Transverse colon (tissue), 4 donors: Measurements from ENCODE around the gene DZANK1. TPM values are rescaled to one million over a fixed set of nuclear protein-coding genes. Genes with fewer than 3 reads are reported as not detected.

Experiments
- DNase-seq: peaks from one replicate; pipeline ENCODE4 v3.0.0-alpha.2; 2019
- H3K27ac ChIP-seq, 4 donors: fragments of 200-600 bp; sonication (generic); 2 replicates each; pipeline ENCODE4 v1.5.1; 2016 to 2018; ENCODE audit warnings: inconsistent platforms in 4 of 4
- H3K27me3 ChIP-seq: fragments of 200-600 bp; sonication (generic); 2 replicates; pipeline ENCODE4 v1.5.1; 2017; ENCODE audit warnings: inconsistent platforms
- H3K36me3 ChIP-seq, 4 donors: fragments of 200-600 bp; sonication (generic); 2 replicates each; pipeline ENCODE4 v1.5.1; 2017 to 2019; ENCODE audit warnings: inconsistent platforms in 4 of 4
- H3K4me1 ChIP-seq, 4 donors: fragments of 200-600 bp; sonication (generic); 2 replicates each; pipeline ENCODE4 v1.5.1; 2017 to 2020; ENCODE audit warnings: inconsistent platforms in 4 of 4
- H3K4me3 ChIP-seq, 4 donors: fragments of 200-600 bp; sonication (generic); 1 replicate in 1 of 4; 2 replicates in 3 of 4; pipeline versions ENCODE4 v1.5.1 to v1.6.1; 2017 to 2019; ENCODE audit warnings: inconsistent platforms in 4 of 4
- H3K9me3 ChIP-seq, 2 donors: fragments of 200-600 bp; sonication (generic); 2 replicates each; pipeline ENCODE4 v1.5.1; 2017 to 2019; ENCODE audit warnings: inconsistent platforms in 2 of 2
- EP300 ChIP-seq: sonication (generic); formaldehyde crosslinking; IDR thresholded peaks from one replicate; pipeline ENCODE4 v1.6.1; 2017; ENCODE audit warnings: antibody characterized with exemption, low read depth
- POLR2A ChIP-seq: fragments of 450-650 bp; IDR thresholded peaks from one replicate; pipeline ENCODE4 v1.6.1; 2016; ENCODE audit warnings: antibody characterized with exemption, mild to moderate bottlenecking, moderate library complexity
- POLR2AphosphoS5 ChIP-seq, 3 donors: sonication (generic); formaldehyde crosslinking; IDR thresholded peaks; one replicate each; pipeline ENCODE4 v1.6.1; 2016; ENCODE audit warnings: antibody characterized with exemption in 3 of 3
- WGBS, 2 donors: methylation state at CpG; one replicate each; pipeline ENCODE4 v1.1.5; 2018; ENCODE audit warnings: low coverage in 1 of 2; 5-methylcytosine and 5-hydroxymethylcytosine counted together
- in situ Hi-C, 4 donors: fragments of 200-750 bp; cut with MboI; loops; one replicate each; pipeline versions ENCODE4 v1.15.0 to v1.15.1; 2017; ENCODE audit warnings: low sequenced_read_pairs in 3 of 4, low pct_ligation_motif_present in 1 of 4, low pct_unique_long_range_greater_than_20kb in 1 of 4
- intact Hi-C: fragments of 100-400 bp; cut with DNase I; formaldehyde crosslinking; loops from one replicate; pipeline ENCODE4 v1.15.1; 2023; ENCODE audit warnings: low total_unique reads
- total RNA-seq, 4 donors: library from RNA; depleted of rRNA; stranded (reverse); fragments of >200 nt; gene quantifications; one replicate each; pipeline ENCODE4 v1.1.0, GENCODE V29; 2016
- TF ChIP-seq, protein P1 (sequence below), 5 experiments: fragments of 200-600 bp in 3 of 5; fragments of 450-650 bp in 2 of 5; sonication (generic) in 3 of 5; IDR thresholded peaks; 1 replicate in 2 of 5; 2 replicates in 3 of 5; pipeline ENCODE4 v1.5.1; 2016 to 2017; ENCODE audit warnings: antibody characterized with exemption in 5 of 5, inconsistent platforms in 3 of 5, mild to moderate bottlenecking in 2 of 5, moderate library complexity in 1 of 5

Gene DZANK1
- total RNA-seq, 4 donors from 2014 or later, result 1.2 to 3.8 (median 1.8) TPM

DNA sequence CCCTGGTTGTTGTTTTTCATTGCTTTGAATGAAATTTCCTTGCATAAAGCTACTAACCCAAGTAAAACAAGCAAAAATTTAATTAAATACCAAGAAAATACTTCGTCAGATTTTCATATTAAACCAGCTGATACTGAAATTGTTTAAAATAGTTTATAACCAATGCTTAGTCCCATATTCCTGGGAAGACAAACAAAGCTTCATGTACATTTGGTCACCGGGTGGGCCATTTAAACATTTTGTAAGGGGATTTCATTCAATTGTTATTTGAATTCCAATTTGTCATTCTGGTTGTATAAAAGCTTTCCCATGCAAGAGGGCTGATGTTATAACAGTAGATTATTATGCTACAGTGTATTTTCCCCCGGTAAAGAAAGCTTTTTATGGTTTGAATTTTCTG, 30.8 kb upstream of the DZANK1 start:
- Histone ChIP-seq H3K36me3 (no peaks in the 10 kb centered on the region), H3K27ac (peak overlapping the region; percentile 64 to 78 (median 76)), H3K27me3 (no peaks in the 10 kb centered on the region), H3K9me3 (no peaks in the 10 kb centered on the region), H3K4me1 (peaks cover 8 to 16% (median 8%) of the 10 kb centered on the region in 4 donors), H3K4me3 (no peak overlapping the region)
- TF ChIP-seq POLR2AphosphoS5 (IDR thresholded peaks at IDR 0.05), result no peak
- TF ChIP-seq, protein P1, sequence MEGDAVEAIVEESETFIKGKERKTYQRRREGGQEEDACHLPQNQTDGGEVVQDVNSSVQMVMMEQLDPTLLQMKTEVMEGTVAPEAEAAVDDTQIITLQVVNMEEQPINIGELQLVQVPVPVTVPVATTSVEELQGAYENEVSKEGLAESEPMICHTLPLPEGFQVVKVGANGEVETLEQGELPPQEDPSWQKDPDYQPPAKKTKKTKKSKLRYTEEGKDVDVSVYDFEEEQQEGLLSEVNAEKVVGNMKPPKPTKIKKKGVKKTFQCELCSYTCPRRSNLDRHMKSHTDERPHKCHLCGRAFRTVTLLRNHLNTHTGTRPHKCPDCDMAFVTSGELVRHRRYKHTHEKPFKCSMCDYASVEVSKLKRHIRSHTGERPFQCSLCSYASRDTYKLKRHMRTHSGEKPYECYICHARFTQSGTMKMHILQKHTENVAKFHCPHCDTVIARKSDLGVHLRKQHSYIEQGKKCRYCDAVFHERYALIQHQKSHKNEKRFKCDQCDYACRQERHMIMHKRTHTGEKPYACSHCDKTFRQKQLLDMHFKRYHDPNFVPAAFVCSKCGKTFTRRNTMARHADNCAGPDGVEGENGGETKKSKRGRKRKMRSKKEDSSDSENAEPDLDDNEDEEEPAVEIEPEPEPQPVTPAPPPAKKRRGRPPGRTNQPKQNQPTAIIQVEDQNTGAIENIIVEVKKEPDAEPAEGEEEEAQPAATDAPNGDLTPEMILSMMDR (IDR thresholded peaks at IDR 0.05), result no peak
- no peak for TF ChIP-seq EP300
- TF ChIP-seq POLR2A, result no peak
- no peak for DNase-seq
- WGBS, 2 donors, result 96% methylated on average over 3 of the region's 3 CpGs
- intact Hi-C loops (no loop called here), in situ Hi-C loops (no loop called here)

DNA sequence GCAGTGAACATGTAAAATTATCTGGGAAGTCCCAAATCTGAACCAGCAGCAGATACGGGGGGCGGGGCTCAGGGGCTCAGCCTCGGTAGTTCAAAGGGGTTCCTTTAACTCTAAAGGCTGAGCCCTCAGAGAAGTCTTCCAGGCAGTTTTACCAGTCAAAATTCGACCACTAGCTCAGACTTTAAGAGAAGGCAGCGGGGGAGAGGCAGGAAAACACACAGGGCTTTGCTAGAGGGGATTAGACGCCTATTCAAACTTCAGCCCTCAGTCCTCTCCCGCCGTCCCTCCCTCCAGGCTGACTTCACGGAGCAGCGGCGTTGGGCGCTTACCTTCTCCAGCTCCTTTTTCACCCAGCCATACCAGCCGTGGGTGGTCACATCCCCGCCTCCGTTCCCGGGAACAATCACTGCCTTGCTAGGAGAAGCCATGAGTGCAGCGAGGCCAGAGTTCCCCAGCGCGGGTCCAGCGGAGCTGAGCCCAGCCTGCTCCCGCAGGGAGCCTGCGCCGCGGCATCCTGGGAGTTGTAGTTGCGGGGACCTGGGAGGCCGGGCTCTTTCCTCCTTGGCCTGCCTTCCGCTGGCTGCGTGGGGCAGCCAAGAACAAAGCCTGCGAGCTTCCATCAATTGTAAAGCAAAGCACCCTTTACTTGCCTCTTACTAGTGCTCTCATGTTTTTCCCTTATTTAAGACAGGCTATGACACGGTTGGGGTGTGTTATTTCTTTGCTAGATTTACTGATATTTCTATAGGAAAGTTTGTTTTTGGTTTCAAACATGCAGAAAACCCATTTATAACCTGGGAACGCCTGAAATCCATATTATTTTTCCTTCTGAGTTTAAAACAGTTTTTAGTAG, 30.1 kb upstream of the DZANK1 start, which contains the start of gene RBBP9:
Gene RBBP9, minus strand, starts transcription at position 486 of the 853 bp plus-strand sequence. Its CDS starts 58 bp downstream, at position 428.
- Histone ChIP-seq H3K27me3 (no peaks in the 10 kb centered on the region), H3K4me1 (peaks cover 8 to 16% (median 8%) of the 10 kb centered on the region in 4 donors), H3K9me3 (no peaks in the 10 kb centered on the region), H3K36me3 (no peaks in the 10 kb centered on the region), H3K27ac (peak within 1 kb of the TSS; percentile 64 to 78 (median 76)), H3K4me3 (peak within 1 kb of the TSS; percentile 50 to 91 (median 63))
- peak; percentile 89 for DNase-seq
- 4 to 23% methylated on average over 4 to 21 of the region's 31 CpGs for WGBS, 2 donors
- TF ChIP-seq POLR2AphosphoS5 (IDR thresholded peaks at IDR 0.05) (peak; percentile 30 to 64 (median 36)), POLR2A (no peak), EP300 (no peak)
- TF ChIP-seq, protein P1 (IDR thresholded peaks at IDR 0.05), result no peak
- intact Hi-C loops, result no loop called here
- in situ Hi-C loops, result no loop called here

DNA sequence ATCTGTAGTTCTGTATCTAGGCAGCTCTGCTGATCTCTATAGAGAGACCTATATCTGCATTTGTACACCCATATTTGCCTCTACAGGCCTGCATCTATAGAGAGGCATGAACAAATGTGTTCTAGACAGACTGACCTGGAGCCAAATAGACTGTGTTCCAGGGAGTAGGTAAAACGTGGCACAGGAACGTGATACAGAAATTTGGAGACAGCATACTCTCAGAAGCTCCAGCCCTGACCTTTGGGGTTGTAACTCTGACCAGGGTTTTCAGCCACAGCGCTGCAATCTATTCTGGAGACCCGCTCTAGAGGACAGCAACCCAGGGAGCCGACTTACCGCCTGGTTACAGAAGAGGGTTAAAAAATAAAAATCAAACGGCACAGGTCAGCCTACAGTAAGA, 29.2 kb upstream of the DZANK1 start:
- TF ChIP-seq, protein P1 (IDR thresholded peaks at IDR 0.05), result no peak
- no peak for TF ChIP-seq POLR2A
- no peak for TF ChIP-seq EP300
- TF ChIP-seq POLR2AphosphoS5 (IDR thresholded peaks at IDR 0.05), result no peak
- in situ Hi-C loops, result no loop called here
- intact Hi-C loops, result no loop called here
- no peaks in the 10 kb centered on the region for H3K27me3 ChIP-seq
- WGBS, 2 donors, result 0 to 13% methylated on average over 1 to 7 of the region's 7 CpGs
- peak overlapping the region in 1 of 4 donors; percentile 91 for H3K4me3 ChIP-seq
- H3K9me3 ChIP-seq, result no peaks in the 10 kb centered on the region
- H3K4me1 ChIP-seq, result peaks cover 8 to 16% (median 8%) of the 10 kb centered on the region in 4 donors
- no peak for DNase-seq
- no peaks in the 10 kb centered on the region for H3K36me3 ChIP-seq
- no peak overlapping the region for H3K27ac ChIP-seq

- no peak for DNase-seq
- no peaks in the 10 kb centered on the region for H3K4me1 ChIP-seq
- in situ Hi-C loops, result no loop called here
- H3K9me3 ChIP-seq, result no peaks in the 10 kb centered on the region
- intact Hi-C loops, result loop anchor here (10.0 kb wide), 1 partner anchor 1036 kb away; no protein-coding TSS in a partner anchor
- 97 to 100% methylated on average over 1 to 3 of the region's 3 CpGs for WGBS, 2 donors
- no peaks in the 10 kb centered on the region for H3K27me3 ChIP-seq
- H3K36me3 ChIP-seq, result peaks cover 0 to 42% (median 9%) of the 10 kb centered on the region in 4 donors
- TF ChIP-seq POLR2AphosphoS5 (IDR thresholded peaks at IDR 0.05) (no peak), POLR2A (no peak), EP300 (no peak)
- TF ChIP-seq, protein P1 (IDR thresholded peaks at IDR 0.05), result no peak
- H3K27ac ChIP-seq, result no peak overlapping the region
- no peak overlapping the region for H3K4me3 ChIP-seq
These were observed 21.5 kb upstream of the DZANK1 start for GRCh38 chr20:18488301-18488700.
